Activated effector memory CD4-positive, alpha-beta T cell treated with Interleukin-2 at 50 U/mL for 16 hours (primary cell): ENCODE measurements around the gene SARDH.
A peak's percentile ranks its signal among the peaks of the same experiment; 100 is the strongest.

Source experiments
- DNase-seq: peaks from one replicate; pipeline ENCODE4 v3.0.0-alpha.2; 2020

Gene SARDH

GRCh38 chr9:133737774-133738639 lies at the start of gene SARDH:
TSS of gene SARDH (minus strand) at chr9:133738352. CDS start at chr9:133734173, 4,179 bp downstream.
- DNase-seq, result peak; percentile 15

- DNase-seq, result no peak
Observed at GRCh38 chr9:133787754-133788025, 49.5 kb upstream of the SARDH start.

GRCh38 chr9:133786907-133787753 lies 49.0 kb upstream of the SARDH start:
- DNase-seq, result no peak

GRCh38 chr9:133786371-133786753 lies 48.2 kb upstream of the SARDH start:
- no peak for DNase-seq

GRCh38 chr9:133785753-133786370 lies 47.7 kb upstream of the SARDH start:
- no peak for DNase-seq

GRCh38 chr9:133784731-133785561 lies 46.8 kb upstream of the SARDH start:
- no peak for DNase-seq

GRCh38 chr9:133783331-133783731 lies 45.2 kb upstream of the SARDH start:
- no peak for DNase-seq

- peak; percentile 47 for DNase-seq
Observed at GRCh38 chr9:133782157-133783130, 44.3 kb upstream of the SARDH start.

- no peak for DNase-seq
Observed at GRCh38 chr9:133781828-133782135, 43.6 kb upstream of the SARDH start.

- DNase-seq, result no peak
Observed at GRCh38 chr9:133780962-133781827, 43.0 kb upstream of the SARDH start.

GRCh38 chr9:133780404-133780945 lies 42.3 kb upstream of the SARDH start:
- DNase-seq, result no peak

GRCh38 chr9:133779516-133780403 lies 41.6 kb upstream of the SARDH start:
- DNase-seq, result no peak

- no peak for DNase-seq
Observed at GRCh38 chr9:133779081-133779480, 40.9 kb upstream of the SARDH start.

- DNase-seq, result no peak
Observed at GRCh38 chr9:133778336-133779013, 40.3 kb upstream of the SARDH start.

- no peak for DNase-seq
Observed at GRCh38 chr9:133777871-133778270, 39.7 kb upstream of the SARDH start.

- DNase-seq, result no peak
Observed at GRCh38 chr9:133777068-133777791, 39.1 kb upstream of the SARDH start.

- DNase-seq, result no peak
Observed at GRCh38 chr9:133775951-133776905, 38.1 kb upstream of the SARDH start.
